ENCODE data around the gene ADAMTS17.
"Not testable (repeated sequence)": the region's sequence is repeated elsewhere in the genome, so short reads cannot be mapped to it uniquely, and the experiment has no call there.

ADAMTS17 gene

DNA sequence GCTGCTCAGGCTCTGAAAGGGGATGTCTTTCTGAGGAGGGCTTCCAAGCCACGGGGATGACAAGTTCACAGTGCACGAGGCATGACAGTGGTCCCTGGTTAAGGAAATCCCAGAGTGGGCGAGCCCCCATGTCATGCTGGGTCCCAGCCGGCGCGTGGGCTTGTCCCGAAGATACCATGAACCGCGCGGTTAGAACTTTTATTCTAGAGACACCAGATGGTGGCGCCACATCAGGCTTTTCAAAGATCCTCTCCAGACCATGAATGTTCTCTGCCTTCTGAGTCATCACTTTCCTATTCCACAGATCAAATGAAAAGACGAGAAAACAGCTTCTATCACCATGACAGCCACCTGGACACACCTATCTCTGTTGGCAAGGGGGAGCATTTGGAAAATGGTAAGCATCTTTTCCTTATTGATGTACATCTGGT lies 380.7 kb downstream of the ADAMTS17 start:
- no peak for DNase-seq

GRCh38 chr15:99959326-99959725 lies 382.4 kb downstream of the ADAMTS17 start:
- no peak for DNase-seq

DNA sequence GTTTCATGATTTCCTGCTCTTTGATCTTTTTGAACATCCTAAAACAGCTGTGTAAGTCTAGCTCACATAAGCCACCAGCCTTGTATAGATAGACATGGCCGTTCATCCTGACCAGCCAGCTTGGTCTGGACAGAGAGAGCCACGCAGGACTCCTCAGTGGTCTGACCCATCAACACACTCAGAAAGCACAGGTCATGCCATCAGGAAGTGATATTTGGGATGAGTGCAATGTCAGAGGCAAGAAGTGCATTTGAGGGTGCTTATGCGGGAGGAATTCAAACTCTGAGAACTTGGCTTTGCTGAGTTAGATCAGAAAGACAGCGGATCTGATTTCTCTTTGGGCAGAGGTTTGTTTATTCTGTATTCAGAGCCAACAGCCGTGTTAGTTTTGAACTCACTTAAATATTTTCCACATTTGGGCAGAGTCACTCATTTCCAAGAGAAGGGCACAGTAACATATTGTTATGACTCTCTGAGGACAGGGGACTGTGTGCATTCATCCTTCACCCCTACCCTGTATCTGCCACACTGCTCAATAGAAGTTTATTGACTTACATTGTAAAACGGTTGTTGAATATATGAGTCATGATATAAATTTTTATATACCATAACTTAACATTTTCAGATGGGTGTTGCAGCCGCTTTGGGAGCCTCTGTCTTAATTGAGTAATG lies 383.2 kb downstream of the ADAMTS17 start:
- DNase-seq, result no peak

DNA sequence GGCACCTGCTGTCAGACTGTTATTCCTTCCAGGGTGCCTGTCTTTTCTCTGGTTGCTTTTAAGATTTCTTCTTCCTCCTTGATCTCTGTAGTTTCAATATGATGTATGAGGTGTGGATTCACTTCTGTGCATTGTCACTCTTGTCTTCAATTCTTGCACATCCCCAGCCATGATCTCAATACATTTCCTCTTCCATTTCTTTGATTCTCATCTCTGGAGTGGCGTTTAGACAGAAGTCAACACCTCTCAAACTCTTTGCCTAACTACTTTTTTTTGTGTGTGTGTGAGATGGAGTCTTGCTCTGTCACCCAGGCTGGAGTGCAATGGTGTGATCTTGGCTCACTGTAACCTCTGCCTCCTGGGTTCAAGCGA lies 384.1 kb downstream of the ADAMTS17 start:
- DNase-seq, result no peak

DNA sequence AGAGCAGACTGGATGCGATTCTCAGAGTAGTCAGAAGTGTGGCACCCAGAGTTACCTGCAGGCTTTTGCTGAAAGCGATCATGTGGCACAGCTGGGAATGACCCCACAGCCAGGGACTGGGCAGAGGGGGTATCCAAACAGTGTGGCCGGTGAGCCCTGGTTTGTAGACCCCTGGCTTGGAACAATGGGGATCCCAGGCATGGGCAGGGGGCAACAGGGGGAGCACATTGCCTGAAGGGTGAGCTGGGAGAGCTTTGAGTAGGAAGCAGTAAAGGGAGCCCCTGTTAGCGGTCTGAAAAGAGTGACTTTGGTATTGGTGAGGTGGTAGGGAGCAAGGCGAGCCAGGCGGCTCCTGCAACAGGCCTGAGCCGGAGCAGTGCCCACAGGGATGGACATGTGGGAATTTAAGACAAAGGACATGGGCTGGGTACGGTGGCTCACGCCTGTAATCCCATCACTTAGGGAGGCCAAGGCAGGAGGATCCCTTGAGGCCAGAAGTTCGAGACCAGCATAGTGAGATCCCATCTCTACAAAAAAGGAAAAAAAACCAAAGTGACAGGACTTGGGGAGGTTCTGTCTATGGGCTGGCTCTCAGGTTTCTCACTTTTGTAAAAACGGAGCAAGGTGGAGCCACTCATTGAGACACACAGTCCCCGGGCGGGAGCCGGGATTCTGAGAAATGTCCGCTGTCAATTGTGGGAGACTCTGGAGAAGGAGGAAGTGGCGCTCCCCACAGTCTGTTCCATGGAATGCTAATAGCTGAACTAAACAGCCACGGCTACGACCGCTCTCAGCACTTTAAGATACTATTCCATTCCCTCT lies 384.7 kb downstream of the ADAMTS17 start:
- DNase-seq, result no peak

- DNase-seq, result no peak
These were observed 385.6 kb downstream of the ADAMTS17 start for GRCh38 chr15:99956022-99956775.

DNA sequence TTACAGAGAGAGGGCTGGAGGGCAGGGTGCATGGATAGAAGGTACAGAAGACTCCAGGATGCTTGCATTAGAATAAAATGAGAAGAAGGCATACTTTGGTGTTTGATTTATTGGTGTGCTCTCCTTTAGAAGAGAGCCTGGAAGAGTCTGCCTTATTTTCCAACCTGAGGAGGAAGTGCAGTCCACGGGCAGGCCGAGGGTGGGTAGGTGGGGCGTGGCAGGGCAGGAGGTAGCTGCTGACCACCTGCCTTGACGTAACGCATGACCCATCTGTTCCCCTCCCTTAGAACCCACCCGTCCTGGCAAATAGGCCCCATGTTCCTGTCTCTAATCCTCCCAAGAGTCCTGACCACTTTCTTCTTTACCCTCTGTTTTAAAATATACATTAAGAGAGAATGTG lies 386.2 kb downstream of the ADAMTS17 start:
- no peak for DNase-seq

GRCh38 chr15:99955181-99955525 lies 386.6 kb downstream of the ADAMTS17 start:
- DNase-seq, result no peak

GRCh38 chr15:99954361-99955180 lies 387.2 kb downstream of the ADAMTS17 start:
- no peak for DNase-seq

- no peak for DNase-seq
These were observed 387.9 kb downstream of the ADAMTS17 start for GRCh38 chr15:99953886-99954285.

DNA sequence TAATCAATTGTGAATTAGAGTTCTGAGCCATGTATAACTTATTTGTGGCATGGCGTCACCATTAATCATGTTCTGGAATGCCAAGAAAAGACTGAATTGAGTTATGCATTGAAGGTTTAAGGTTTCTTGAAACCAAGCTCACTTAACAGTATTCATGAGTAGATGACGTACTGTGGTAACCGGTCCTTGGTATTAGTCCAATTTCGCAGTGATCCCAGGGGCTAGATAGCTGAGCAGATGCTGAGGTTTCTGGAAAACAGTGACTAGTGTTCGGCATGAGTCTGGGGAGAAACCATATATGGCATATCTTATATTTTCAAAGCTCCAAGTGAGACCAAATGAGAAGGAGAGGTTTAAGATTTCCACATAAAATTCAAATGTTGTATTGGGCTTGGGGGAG lies 390.3 kb downstream of the ADAMTS17 start:
- DNase-seq, result no peak

- no peak for DNase-seq
These were observed 397.6 kb downstream of the ADAMTS17 start for GRCh38 chr15:99944131-99944530.

- no peak for DNase-seq
These were observed 398.3 kb downstream of the ADAMTS17 start for GRCh38 chr15:99943466-99943865.

- DNase-seq, result no peak
These were observed 408.9 kb downstream of the ADAMTS17 start for GRCh38 chr15:99932676-99933402.

- DNase-seq, result no peak
These were observed 409.8 kb downstream of the ADAMTS17 start for GRCh38 chr15:99931703-99932603.

GRCh38 chr15:99930696-99931095 lies 411.1 kb downstream of the ADAMTS17 start:
- no peak for DNase-seq

DNA sequence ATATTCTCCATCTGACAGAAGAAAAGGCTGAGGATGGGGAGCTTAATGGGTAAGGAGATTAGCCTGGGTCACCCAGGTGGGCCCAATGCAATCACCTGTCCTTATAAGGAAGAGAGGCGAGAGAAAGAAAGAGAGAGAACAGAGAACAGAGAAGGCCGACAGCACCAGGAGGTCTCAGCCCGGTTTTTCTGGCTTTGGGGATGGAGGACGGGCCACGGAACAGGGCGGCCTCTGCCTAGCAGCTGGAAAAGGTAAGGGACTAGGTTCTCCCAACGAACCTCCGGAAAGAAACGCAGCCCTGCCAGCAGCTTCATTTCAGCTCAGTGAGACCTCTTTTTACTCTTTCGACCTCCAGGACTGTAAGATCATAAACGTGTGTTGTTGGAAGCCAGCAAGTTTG lies 412.5 kb downstream of the ADAMTS17 start:
- no peak for DNase-seq

GRCh38 chr15:99928429-99928981 lies 413.3 kb downstream of the ADAMTS17 start:
- peak; percentile 59 to 73 for DNase-seq

- DNase-seq, result not testable (repeated sequence)
These were observed 415.2 kb downstream of the ADAMTS17 start for GRCh38 chr15:99926532-99926931.

GRCh38 chr15:99925661-99926461 lies 415.9 kb downstream of the ADAMTS17 start:
- DNase-seq, result no peak

Measured in hippocampal formation (tissue), 2 donors.